Adrenal gland (tissue), 5 donors: ENCODE data around the gene ZFP36L1.

ENCODE experiments used
- POLR2A ChIP-seq, 2 donors: fragments of 450-650 bp; IDR thresholded peaks; one replicate each; pipeline ENCODE4 v1.6.1; 2017; ENCODE audit warnings: antibody characterized with exemption in 2 of 2, mild to moderate bottlenecking in 2 of 2, moderate library complexity in 1 of 2
- TF ChIP-seq, protein P1 (sequence below), 6 experiments: fragments of 450-650 bp in 4 of 6; fragments of 200-600 bp in 2 of 6; sonication (generic) in 1 of 6; IDR thresholded peaks; 1 replicate in 5 of 6; 2 replicates in 1 of 6; pipeline versions ENCODE4 v1.5.1 to v1.8.0; 2016 to 2021; ENCODE audit warnings: antibody characterized with exemption in 6 of 6, mild to moderate bottlenecking in 2 of 6, moderate library complexity in 1 of 6
- donor health status: DM: no; HTN: no; CAD: no.

DNA sequence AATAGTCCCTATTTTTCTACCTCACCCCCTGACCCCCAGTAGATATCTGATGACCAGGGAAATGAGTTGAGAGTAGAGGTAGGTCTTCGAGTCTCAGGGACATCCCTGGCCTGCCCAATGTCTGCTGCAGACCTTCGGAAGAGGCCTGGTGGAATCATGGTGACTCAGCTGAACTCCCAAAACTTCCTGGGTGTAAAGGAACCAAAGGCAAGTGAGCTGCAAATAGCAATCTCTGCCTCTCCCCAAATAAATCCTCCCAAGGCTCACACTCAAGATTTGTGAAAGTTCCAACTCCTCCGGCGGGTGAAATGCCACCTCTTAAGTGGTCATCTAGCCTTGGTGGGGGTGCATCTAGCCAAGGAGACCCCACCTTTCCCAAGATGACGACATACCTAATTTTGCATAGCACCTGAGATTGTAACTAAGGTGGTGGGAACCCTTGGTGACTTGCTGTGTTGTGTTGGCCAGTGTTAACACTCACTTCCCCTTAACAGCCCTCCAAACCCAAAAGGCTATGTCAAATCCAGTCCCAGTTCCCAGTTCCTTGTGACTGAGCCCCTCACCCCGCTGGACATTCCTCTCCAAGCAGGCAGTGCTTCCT, 6.3 kb downstream of the ZFP36L1 start:
- TF ChIP-seq, protein P1, sequence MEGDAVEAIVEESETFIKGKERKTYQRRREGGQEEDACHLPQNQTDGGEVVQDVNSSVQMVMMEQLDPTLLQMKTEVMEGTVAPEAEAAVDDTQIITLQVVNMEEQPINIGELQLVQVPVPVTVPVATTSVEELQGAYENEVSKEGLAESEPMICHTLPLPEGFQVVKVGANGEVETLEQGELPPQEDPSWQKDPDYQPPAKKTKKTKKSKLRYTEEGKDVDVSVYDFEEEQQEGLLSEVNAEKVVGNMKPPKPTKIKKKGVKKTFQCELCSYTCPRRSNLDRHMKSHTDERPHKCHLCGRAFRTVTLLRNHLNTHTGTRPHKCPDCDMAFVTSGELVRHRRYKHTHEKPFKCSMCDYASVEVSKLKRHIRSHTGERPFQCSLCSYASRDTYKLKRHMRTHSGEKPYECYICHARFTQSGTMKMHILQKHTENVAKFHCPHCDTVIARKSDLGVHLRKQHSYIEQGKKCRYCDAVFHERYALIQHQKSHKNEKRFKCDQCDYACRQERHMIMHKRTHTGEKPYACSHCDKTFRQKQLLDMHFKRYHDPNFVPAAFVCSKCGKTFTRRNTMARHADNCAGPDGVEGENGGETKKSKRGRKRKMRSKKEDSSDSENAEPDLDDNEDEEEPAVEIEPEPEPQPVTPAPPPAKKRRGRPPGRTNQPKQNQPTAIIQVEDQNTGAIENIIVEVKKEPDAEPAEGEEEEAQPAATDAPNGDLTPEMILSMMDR (IDR thresholded peaks at IDR 0.05), result no peak
- TF ChIP-seq POLR2A (IDR thresholded peaks at IDR 0.05), result no peak
